Body of pancreas (tissue), 4 donors: ENCODE data around the gene ITM2C.
A peak's percentile ranks its signal among the peaks of the same experiment; 100 is the strongest.

Source experiments
- POLR2A ChIP-seq, 3 donors: fragments of 450-650 bp; IDR thresholded peaks; one replicate each; pipeline ENCODE4 v1.6.1; 2016; ENCODE audit warnings: antibody characterized with exemption in 3 of 3, mild to moderate bottlenecking in 2 of 3
- TF ChIP-seq, protein P1 (sequence below), 7 experiments: fragments of 450-650 bp in 4 of 7; fragments of 200-600 bp in 3 of 7; sonication (generic) in 3 of 7; IDR thresholded peaks; one replicate each; pipeline ENCODE4 v1.5.1; 2016 to 2019; ENCODE audit warnings: antibody characterized with exemption in 7 of 7

DNA sequence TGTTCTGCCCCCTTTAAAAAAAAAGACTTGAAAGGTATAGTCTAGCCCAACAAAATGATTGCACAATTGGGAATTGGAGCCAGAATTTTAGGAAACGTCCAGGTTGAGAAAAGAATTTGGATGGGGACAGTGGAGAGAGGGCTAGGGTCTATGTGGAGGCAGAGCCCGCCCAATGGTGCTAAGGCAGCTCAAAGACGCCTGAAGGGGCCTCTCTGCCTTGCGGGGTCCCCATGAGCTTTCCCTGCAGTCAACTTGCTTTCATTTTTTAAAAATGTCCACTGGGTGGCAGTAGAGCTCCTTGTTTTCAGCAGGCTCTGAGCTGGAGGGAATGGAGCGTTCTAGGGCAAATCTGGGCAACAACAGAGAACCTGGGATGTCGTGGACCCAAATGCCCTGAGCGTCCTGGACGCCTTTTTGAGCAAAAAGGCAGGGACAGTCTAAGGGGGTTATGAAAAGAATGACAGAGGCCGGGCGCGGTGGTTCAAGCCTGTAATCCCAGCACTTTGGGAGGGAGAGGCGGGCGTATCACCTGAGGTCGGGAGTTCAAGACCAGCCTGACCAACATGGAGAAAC, 40.2 kb upstream of the ITM2C start:
- TF ChIP-seq, protein P1, sequence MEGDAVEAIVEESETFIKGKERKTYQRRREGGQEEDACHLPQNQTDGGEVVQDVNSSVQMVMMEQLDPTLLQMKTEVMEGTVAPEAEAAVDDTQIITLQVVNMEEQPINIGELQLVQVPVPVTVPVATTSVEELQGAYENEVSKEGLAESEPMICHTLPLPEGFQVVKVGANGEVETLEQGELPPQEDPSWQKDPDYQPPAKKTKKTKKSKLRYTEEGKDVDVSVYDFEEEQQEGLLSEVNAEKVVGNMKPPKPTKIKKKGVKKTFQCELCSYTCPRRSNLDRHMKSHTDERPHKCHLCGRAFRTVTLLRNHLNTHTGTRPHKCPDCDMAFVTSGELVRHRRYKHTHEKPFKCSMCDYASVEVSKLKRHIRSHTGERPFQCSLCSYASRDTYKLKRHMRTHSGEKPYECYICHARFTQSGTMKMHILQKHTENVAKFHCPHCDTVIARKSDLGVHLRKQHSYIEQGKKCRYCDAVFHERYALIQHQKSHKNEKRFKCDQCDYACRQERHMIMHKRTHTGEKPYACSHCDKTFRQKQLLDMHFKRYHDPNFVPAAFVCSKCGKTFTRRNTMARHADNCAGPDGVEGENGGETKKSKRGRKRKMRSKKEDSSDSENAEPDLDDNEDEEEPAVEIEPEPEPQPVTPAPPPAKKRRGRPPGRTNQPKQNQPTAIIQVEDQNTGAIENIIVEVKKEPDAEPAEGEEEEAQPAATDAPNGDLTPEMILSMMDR (IDR thresholded peaks at IDR 0.05), result peak; percentile 49 to 76 (median 69)
- no peak for TF ChIP-seq POLR2A (IDR thresholded peaks at IDR 0.05)
